Peyer's patch (tissue), 4 donors: ENCODE measurements around the gene KIRREL3. TPM values are rescaled to one million over a fixed set of nuclear protein-coding genes. Genes with fewer than 3 reads are reported as not detected.
A peak's percentile ranks its signal among the peaks of the same experiment; 100 is the strongest.

ENCODE experiments used
- DNase-seq, 3 donors: peaks; one replicate each; pipeline ENCODE4 v3.0.0-alpha.2; 2017 to 2019
- H3K27ac ChIP-seq, 4 donors: fragments of 200-600 bp; sonication (generic); one replicate each; pipeline ENCODE4 v1.5.1; 2016 to 2019
- H3K27me3 ChIP-seq, 2 donors: fragments of 200-600 bp; sonication (generic); one replicate each; pipeline ENCODE4 v1.5.1; 2019
- H3K36me3 ChIP-seq, 3 donors: fragments of 200-600 bp; sonication (generic); one replicate each; pipeline ENCODE4 v1.5.1; 2016 to 2019
- H3K4me1 ChIP-seq, 4 donors: fragments of 200-600 bp; sonication (generic); one replicate each; pipeline ENCODE4 v1.5.1; 2016 to 2019
- H3K4me3 ChIP-seq, 4 donors: fragments of 200-600 bp; sonication (generic); 1 replicate in 3 of 4; 2 replicates in 1 of 4; pipeline ENCODE4 v1.5.1; 2016 to 2019; ENCODE audit warnings: mild to moderate bottlenecking in 1 of 4
- H3K9me3 ChIP-seq, 4 donors: fragments of 200-600 bp; sonication (generic); one replicate each; pipeline ENCODE4 v1.5.1; 2016 to 2019; ENCODE audit warnings: mild to moderate bottlenecking in 1 of 4
- CTCF ChIP-seq, 6 experiments: fragments of 450-650 bp in 4 of 6; fragments of 200-600 bp in 2 of 6; sonication (generic) in 1 of 6; IDR thresholded peaks; one replicate each; pipeline ENCODE4 v1.5.1; 2017 to 2019; ENCODE audit warnings: antibody characterized with exemption in 6 of 6, mild to moderate bottlenecking in 3 of 6, moderate library complexity in 1 of 6
- POLR2A ChIP-seq, 2 donors: fragments of 450-650 bp; IDR thresholded peaks; one replicate each; pipeline ENCODE4 v1.5.1; 2017; ENCODE audit warnings: antibody characterized with exemption in 2 of 2, mild to moderate bottlenecking in 2 of 2, moderate library complexity in 2 of 2
- total RNA-seq, 4 donors: library from RNA; depleted of rRNA; stranded (reverse); fragments of >200 nt; gene quantifications; one replicate each; pipeline ENCODE4 v1.1.0, GENCODE V29; 2016

The KIRREL3 gene
- total RNA-seq, 4 donors from 2014 or later: 0.83 TPM; not detected in 3

GRCh38 chr11:126716456-126717083 is 284.0 kb downstream of the KIRREL3 start:
- Histone ChIP-seq H3K27me3 (no peaks in the 10 kb centered on the region), H3K4me3 (no peak overlapping the region), H3K9me3 (no peaks in the 10 kb centered on the region), H3K36me3 (no peaks in the 10 kb centered on the region), H3K4me1 (no peaks in the 10 kb centered on the region), H3K27ac (no peak overlapping the region)
- peak in 4 of 6 experiments; percentile 38 to 55 (median 48) for TF ChIP-seq CTCF (IDR thresholded peaks at IDR 0.05)
- TF ChIP-seq POLR2A (IDR thresholded peaks at IDR 0.05): no peak
- DNase-seq: peak in 1 of 3 donors; percentile 66

DNA sequence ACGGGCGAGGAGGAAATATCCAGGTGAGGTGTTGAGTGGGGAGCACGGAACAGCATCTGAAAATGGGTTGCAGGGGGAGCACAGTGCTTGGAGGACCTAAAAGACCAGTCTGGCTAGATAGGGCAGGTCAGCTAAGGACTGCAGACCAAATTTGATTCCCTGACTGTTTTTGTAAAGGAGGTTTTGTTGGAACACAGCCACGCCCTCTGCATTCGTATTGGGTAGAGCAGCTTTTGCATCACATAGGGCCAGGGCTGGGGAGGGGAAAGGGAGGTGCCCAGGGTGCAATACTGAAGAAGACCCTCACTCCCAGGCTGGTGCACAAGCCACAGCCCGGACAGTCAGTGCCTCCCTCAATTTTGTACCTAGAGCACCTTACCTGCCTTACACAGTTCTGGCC is 286.8 kb downstream of the KIRREL3 start:
- no peak overlapping the region for H3K4me3 ChIP-seq
- H3K27me3 ChIP-seq: no peaks in the 10 kb centered on the region
- H3K27ac ChIP-seq: no peak overlapping the region
- TF ChIP-seq POLR2A (IDR thresholded peaks at IDR 0.05) (no peak), CTCF (IDR thresholded peaks at IDR 0.05) (no peak)
- no peaks in the 10 kb centered on the region for H3K36me3 ChIP-seq
- no peaks in the 10 kb centered on the region for H3K4me1 ChIP-seq
- H3K9me3 ChIP-seq: no peaks in the 10 kb centered on the region
- no peak for DNase-seq

DNA sequence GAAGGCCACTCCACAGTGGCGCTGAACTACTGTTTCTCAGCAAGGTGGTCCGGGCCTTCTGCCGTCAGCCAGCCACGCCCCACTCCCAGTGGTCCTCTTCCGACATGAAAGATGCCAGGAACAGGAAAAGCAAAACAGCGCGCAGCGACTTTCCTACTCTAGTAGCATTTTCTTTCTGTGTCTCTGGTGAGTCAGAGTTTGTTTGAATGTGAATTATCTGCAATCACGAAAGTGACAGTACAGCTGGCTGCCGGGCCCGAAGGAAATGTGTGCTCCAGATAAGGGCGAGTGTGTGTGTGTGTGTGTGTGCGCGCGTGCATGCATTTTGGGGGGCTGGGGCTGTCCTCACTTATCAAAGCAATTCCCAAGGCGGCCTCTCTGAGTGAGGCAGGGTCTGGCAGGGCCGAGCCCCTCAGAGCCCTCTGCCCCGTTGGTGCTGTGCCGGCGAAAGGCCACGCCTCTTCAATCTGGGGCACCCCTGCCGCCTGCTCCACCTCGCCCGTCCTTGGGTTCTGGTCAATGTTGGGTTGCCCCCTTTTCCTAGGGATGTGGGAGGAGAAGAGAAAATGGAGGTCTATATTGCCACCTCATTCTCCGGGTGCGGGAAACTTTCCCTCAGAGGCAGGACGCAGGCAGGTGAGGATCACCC is 288.5 kb downstream of the KIRREL3 start:
- Histone ChIP-seq H3K4me3 (no peak overlapping the region), H3K27me3 (no peaks in the 10 kb centered on the region), H3K9me3 (no peaks in the 10 kb centered on the region), H3K36me3 (no peaks in the 10 kb centered on the region), H3K27ac (no peak overlapping the region), H3K4me1 (no peaks in the 10 kb centered on the region)
- TF ChIP-seq CTCF (IDR thresholded peaks at IDR 0.05): no peak
- no peak for DNase-seq

- DNase-seq: no peak
- TF ChIP-seq POLR2A (IDR thresholded peaks at IDR 0.05): no peak
- no peak for TF ChIP-seq CTCF (IDR thresholded peaks at IDR 0.05)
- H3K9me3 ChIP-seq: no peaks in the 10 kb centered on the region
Observed at GRCh38 chr11:126710804-126711399, 289.7 kb downstream of the KIRREL3 start.

DNA sequence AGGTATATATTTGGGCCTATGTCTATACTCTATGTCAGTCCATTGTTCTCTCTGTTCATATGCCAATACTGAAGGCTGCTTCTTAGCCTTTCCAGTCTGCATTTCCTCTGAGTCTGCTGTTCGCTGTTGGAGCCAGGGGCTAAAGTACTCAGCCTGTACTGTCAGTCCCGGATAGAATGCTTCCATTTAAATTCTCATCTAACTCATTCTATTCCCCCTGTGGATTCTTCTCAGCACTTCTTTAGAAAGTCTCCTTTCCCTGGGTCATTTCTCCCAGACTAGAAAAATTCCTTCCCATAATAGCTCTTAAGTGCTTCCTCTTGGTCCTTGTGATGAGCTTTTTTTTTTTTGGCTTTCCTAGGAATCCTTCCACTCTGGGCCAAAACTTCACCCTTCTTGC is 293.1 kb downstream of the KIRREL3 start:
- H3K4me3 ChIP-seq: no peak overlapping the region
- no peaks in the 10 kb centered on the region for H3K36me3 ChIP-seq
- no peak overlapping the region for H3K27ac ChIP-seq
- DNase-seq: no peak
- TF ChIP-seq POLR2A (IDR thresholded peaks at IDR 0.05): no peak
- TF ChIP-seq CTCF (IDR thresholded peaks at IDR 0.05): no peak
- H3K27me3 ChIP-seq: no peaks in the 10 kb centered on the region
- no peaks in the 10 kb centered on the region for H3K9me3 ChIP-seq
- H3K4me1 ChIP-seq: no peaks in the 10 kb centered on the region

More at GRCh38 chr11:126710804-126711399, 289.7 kb downstream of the KIRREL3 start:
- Histone ChIP-seq H3K4me1 (no peaks in the 10 kb centered on the region), H3K27ac (no peak overlapping the region), H3K36me3 (no peaks in the 10 kb centered on the region), H3K4me3 (no peak overlapping the region), H3K27me3 (no peaks in the 10 kb centered on the region)
